ENCODE measurements around the gene ADGRG2. TPM values are rescaled to one million over a fixed set of nuclear protein-coding genes. Genes with fewer than 3 reads are reported as not detected.

ADGRG2 gene
- total and polyA plus RNA-seq, 2 donors (not counting 1 experiment from before 2014, with no cell fraction given) = not detected

DNA sequence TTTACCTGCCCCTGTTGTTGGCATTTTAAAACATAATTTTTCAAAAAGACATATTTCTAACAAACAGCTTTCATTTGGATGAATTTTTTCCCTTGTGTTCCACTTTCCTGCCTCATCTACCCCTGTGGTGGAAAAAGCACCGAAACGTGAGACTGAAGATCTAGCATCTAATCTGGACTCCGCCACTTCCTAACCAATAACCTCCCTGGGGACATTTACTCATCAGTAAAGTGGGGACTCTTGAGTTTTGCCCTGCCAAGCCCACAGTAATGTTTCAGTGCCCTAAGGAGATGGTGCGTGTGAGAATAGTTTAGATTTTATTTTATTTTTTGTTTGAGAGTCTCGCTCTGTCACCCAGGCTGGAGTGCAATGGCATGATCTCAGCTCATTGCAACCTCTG is 56.7 kb downstream of the ADGRG2 start:
- no peaks in the 10 kb centered on the region for H3K4me1 Mint-ChIP-seq
- Histone ChIP-seq H3K9ac (ENCODE audit: low read length) (no peak overlapping the region), H2AFZ (ENCODE audit: insufficient read depth, low read depth, low read length, poor library complexity, severe bottlenecking) (no peak overlapping the region), H4K20me1 (ENCODE audit: control insufficient read depth, insufficient read depth, low read length, poor library complexity, severe bottlenecking) (no peaks in the 10 kb centered on the region), H3K79me2 (ENCODE audit: control insufficient read depth, insufficient read depth, low read length) (no peaks in the 10 kb centered on the region), H3K27me3 (replicated peaks in 1 of 4; ENCODE audit: control extremely low read depth in 1 of 4, control insufficient read depth in 3 of 4, insufficient read depth in 4 of 4, low read length in 3 of 4) (no peaks in the 10 kb centered on the region), H3K27ac (ENCODE audit: low read length in 2 of 2) (no peak overlapping the region), H3K4me2 (replicated peaks; ENCODE audit: low read depth, low read length, poor library complexity, severe bottlenecking) (no peak overlapping the region), H3K4me3 (ENCODE audit: control extremely low read depth in 1 of 5, extremely low read depth in 1 of 5, insufficient read depth in 1 of 5, low read depth in 2 of 5, low read length in 4 of 5) (no peak overlapping the region), H3K9me3 (ENCODE audit: control extremely low read depth in 1 of 3, control insufficient read depth in 2 of 3, insufficient read depth in 1 of 3, low read length in 2 of 3) (no peaks in the 10 kb centered on the region), H3K4me1 (ENCODE audit: control insufficient read depth in 2 of 2, insufficient read depth in 2 of 2, low read length in 2 of 2) (no peaks in the 10 kb centered on the region), H3K36me3 (replicated peaks in 1 of 2; ENCODE audit: control extremely low read depth in 1 of 2, control insufficient read depth in 1 of 2, extremely low read depth in 1 of 2, insufficient read depth in 2 of 2, low read length in 1 of 2) (no peaks in the 10 kb centered on the region)
- H3K9me3 Mint-ChIP-seq (ENCODE audit: insufficient read depth) = no peaks in the 10 kb centered on the region
- no CpG with 5 or more reads among the region's 5 CpGs for WGBS (ENCODE audit: insufficient coverage)
- no peak overlapping the region for H3K4me3 Mint-ChIP-seq
- TF ChIP-seq, protein P1, sequence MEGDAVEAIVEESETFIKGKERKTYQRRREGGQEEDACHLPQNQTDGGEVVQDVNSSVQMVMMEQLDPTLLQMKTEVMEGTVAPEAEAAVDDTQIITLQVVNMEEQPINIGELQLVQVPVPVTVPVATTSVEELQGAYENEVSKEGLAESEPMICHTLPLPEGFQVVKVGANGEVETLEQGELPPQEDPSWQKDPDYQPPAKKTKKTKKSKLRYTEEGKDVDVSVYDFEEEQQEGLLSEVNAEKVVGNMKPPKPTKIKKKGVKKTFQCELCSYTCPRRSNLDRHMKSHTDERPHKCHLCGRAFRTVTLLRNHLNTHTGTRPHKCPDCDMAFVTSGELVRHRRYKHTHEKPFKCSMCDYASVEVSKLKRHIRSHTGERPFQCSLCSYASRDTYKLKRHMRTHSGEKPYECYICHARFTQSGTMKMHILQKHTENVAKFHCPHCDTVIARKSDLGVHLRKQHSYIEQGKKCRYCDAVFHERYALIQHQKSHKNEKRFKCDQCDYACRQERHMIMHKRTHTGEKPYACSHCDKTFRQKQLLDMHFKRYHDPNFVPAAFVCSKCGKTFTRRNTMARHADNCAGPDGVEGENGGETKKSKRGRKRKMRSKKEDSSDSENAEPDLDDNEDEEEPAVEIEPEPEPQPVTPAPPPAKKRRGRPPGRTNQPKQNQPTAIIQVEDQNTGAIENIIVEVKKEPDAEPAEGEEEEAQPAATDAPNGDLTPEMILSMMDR (IDR thresholded peaks at IDR 0.05) = no peak
- TF ChIP-seq EZH2 (IDR thresholded peaks at IDR 0.05; ENCODE audit: borderline replicate concordance, insufficient read depth, low read depth, low read length, poor library complexity, severe bottlenecking) = no peak
- no peaks in the 10 kb centered on the region for H3K27me3 Mint-ChIP-seq
- DNase-seq (no peak), ATAC-seq (ENCODE audit: low read depth) (no peak)
- intact Hi-C loops (cut with micrococcal nuclease) = no loop called here
- ChIA-PET CTCF (no interaction called here), POLR2A (no interaction called here)
- H3K27ac Mint-ChIP-seq = no peak overlapping the region

DNA sequence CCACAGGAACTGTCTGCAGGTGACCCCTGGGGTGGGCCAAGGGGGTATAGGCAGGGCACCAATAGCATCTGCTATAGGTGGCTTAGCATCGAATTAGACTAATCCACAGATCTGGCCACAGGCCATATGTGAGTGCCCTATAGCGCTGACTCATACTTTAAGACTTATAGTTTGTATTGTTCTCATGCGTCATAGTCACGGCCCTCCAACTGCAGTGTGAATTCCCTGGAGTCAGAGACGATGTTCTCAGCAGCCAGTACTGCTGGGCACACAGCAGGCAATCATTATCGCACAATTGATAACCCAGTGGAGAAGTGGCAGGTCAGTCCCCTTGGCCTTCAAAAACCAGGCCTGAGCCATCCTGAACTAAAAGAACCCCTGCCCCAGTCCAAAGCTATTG is 58.1 kb downstream of the ADGRG2 start:
- no peaks in the 10 kb centered on the region for H4K20me1 ChIP-seq (ENCODE audit: control insufficient read depth, insufficient read depth, low read length, poor library complexity, severe bottlenecking)
- no peak overlapping the region for H3K4me3 ChIP-seq (ENCODE audit: control extremely low read depth in 1 of 5, extremely low read depth in 1 of 5, insufficient read depth in 1 of 5, low read depth in 2 of 5, low read length in 4 of 5)
- no peak for TF ChIP-seq EZH2 (IDR thresholded peaks at IDR 0.05; ENCODE audit: borderline replicate concordance, insufficient read depth, low read depth, low read length, poor library complexity, severe bottlenecking)
- TF ChIP-seq, protein P1 (IDR thresholded peaks at IDR 0.05) = no peak
- H3K27ac ChIP-seq (ENCODE audit: low read length in 2 of 2) = no peak overlapping the region
- 93% methylated on average over 3 of the region's 6 CpGs for WGBS (ENCODE audit: insufficient coverage)
- DNase-seq (no peak), ATAC-seq (ENCODE audit: low read depth) (no peak)
- no peak overlapping the region for H3K4me3 Mint-ChIP-seq
- no peak overlapping the region for H3K9ac ChIP-seq (ENCODE audit: low read length)
- no peaks in the 10 kb centered on the region for H3K4me1 ChIP-seq (ENCODE audit: control insufficient read depth in 2 of 2, insufficient read depth in 2 of 2, low read length in 2 of 2)
- H3K79me2 ChIP-seq (ENCODE audit: control insufficient read depth, insufficient read depth, low read length) = no peaks in the 10 kb centered on the region
- no peak overlapping the region for H2AFZ ChIP-seq (ENCODE audit: insufficient read depth, low read depth, low read length, poor library complexity, severe bottlenecking)
- intact Hi-C loops (cut with micrococcal nuclease) = no loop called here
- H3K27me3 Mint-ChIP-seq = no peaks in the 10 kb centered on the region
- no peak overlapping the region for H3K4me2 ChIP-seq (replicated peaks; ENCODE audit: low read depth, low read length, poor library complexity, severe bottlenecking)
- no peaks in the 10 kb centered on the region for H3K9me3 ChIP-seq (ENCODE audit: control extremely low read depth in 1 of 3, control insufficient read depth in 2 of 3, insufficient read depth in 1 of 3, low read length in 2 of 3)
- no peaks in the 10 kb centered on the region for H3K4me1 Mint-ChIP-seq
- H3K27ac Mint-ChIP-seq = no peak overlapping the region
- POLR2A ChIA-PET = no interaction called here
- H3K27me3 ChIP-seq (replicated peaks in 1 of 4; ENCODE audit: control extremely low read depth in 1 of 4, control insufficient read depth in 3 of 4, insufficient read depth in 4 of 4, low read length in 3 of 4) = no peaks in the 10 kb centered on the region
- H3K9me3 Mint-ChIP-seq (ENCODE audit: insufficient read depth) = no peaks in the 10 kb centered on the region
- no peaks in the 10 kb centered on the region for H3K36me3 ChIP-seq (replicated peaks in 1 of 2; ENCODE audit: control extremely low read depth in 1 of 2, control insufficient read depth in 1 of 2, extremely low read depth in 1 of 2, insufficient read depth in 2 of 2, low read length in 1 of 2)
- CTCF ChIA-PET = no interaction called here

Data from B cell (primary cell).